HG02610 (cell line): ENCODE results near the gene LCP1.

Experiments
- ATAC-seq: cut with Tn5 transposase; IDR thresholded peaks from one replicate; pipeline ENCODE4 v1.9.1; 2021; ENCODE audit warnings: mild to moderate bottlenecking, moderate library complexity; ENCODE audit not compliant: unreplicated experiment

The LCP1 gene

GRCh38 chr13:46131705-46132104 is 50.3 kb downstream of the LCP1 start:
- no peak for ATAC-seq

DNA sequence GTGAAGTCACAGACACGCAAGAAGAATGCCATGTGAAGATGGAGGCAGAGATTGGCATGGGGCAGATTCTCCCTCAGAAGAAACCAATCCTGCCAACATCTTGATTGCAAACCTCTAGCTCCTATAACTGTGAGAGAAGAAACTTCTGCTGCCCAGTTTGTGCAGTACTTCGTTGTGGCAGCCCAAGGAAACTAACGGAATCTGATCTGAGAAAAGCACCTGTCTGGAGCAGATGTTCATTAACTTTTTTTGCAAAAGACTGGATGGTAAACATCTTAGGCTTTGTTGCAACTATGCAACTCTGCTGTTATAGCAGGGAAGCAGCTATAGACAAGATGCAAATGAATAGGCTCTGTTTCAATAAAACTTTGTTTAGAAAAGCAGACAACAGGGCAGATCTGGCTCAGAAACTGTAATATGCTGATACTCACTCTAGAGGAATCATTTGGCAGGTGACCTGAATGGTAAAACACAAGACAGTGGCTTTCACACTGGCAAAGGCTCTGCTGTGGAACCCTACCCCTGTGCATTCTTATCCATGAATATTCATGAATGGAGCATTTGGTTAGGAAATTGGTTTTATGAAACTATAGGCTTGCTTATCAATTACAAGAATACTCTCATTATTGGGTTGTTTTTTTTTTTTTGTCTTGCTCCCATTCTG is 51.9 kb downstream of the LCP1 start:
- ATAC-seq = no peak

GRCh38 chr13:46129124-46129523 is 52.9 kb downstream of the LCP1 start:
- ATAC-seq = no peak

DNA sequence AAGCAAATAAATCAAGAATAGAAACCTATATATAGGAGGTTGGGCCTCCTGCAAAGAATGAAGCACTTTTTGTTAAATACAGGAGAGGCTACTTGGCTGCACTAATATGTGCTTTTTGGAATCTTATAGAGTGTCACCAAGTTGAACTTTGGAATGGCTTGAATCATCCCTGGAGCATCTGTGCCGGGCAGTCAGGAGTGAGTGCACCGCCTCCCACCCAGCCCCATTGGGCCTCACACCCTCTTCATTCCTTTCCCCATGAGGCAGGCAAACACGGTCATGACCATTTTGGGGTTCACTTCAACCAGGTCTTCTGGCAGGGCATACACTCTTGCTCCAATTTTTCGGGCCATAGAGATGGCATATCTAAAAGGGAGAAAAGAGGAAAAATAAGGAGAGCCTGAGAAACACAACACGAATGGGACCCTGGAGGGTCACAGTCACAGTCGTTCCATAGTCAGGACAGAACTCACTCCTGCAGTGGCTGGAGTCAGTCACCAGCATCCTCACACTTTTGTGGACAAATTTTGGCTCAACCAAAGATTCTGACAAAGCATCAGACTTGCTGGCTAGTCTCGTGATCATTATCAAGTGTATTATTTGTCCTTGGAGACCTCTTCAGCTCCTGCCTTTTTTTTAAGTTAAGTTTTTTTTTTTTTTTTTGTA is 54.5 kb downstream of the LCP1 start:
- no peak for ATAC-seq

- ATAC-seq = peak; percentile 65
Observed at GRCh38 chr13:46126552-46127357, 55.2 kb downstream of the LCP1 start.

GRCh38 chr13:46126056-46126455 is 55.9 kb downstream of the LCP1 start:
- ATAC-seq = no peak

DNA sequence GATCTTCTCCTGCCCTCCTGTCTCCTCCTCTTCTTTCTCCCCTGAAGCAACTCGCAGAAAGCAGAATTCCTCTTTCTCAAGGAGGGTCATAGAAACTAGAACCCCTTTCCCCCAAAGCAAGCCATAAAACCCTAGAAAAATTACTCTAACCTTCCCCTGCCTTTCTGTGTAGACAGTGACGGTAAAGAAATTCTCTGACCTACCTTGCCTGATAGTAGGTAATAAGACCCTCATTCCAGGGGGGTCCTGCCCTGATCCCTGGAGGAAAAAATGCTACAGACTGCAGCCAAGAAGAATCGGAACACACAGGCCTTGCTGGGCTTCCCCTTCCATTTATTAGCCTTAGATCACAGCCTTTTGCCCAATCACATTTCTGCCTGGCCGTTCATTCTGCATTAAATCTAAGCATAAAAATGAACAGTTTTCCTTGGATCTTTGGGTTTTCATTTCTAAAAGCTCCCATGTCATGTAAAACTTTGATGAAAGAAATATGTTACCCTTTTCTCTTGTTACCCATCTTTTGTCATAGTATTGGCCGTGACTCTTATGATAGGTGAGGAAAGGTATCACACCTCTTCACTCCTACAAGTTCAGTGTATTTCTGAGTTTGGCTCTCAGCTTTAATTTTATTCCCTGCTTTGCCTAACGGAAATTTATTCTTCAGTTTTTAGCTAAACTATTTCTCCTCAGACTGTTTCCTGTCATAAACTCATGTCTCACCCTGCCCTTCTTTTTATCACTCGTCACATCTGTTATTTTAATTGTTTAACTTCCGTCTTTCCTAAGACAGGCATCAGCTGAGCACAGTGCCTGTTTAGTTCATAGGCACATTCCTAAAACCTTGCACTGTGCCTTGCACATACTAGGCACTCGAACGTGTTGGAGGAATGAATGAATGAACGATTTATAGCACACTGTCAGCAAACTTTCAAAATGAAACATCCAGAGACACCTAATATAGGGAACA is 56.7 kb downstream of the LCP1 start:
- no peak for ATAC-seq

DNA sequence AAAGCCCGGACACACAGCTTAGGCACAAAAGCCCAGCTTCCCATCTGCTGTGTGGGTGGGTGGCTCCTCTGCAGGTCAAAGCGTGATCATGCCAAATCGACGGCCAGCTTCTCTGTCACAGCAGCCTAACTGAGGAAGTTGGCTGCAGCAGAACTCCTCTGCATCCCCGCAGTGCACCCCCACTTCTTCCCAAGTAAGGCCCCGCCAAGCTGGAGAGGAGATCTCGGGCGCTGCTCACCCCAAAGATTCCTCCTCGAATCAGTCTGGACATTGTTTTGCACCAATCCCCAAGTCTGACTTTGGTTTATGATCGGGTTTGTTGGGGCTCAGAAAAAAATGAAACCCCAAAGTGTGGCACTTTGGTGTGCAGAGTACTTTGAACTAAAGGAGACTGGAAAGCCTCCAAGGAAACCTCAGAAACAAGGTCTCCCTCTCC is 57.4 kb downstream of the LCP1 start:
- no peak for ATAC-seq

GRCh38 chr13:46122304-46122703 is 59.7 kb downstream of the LCP1 start:
- ATAC-seq = no peak

- no peak for ATAC-seq
Observed at GRCh38 chr13:46121597-46122163, 60.3 kb downstream of the LCP1 start.

- no peak for ATAC-seq
Observed at GRCh38 chr13:46121033-46121432, 60.9 kb downstream of the LCP1 start.

GRCh38 chr13:46119883-46120614 is 61.9 kb downstream of the LCP1 start:
- ATAC-seq = no peak

- ATAC-seq = no peak
Observed at GRCh38 chr13:46116653-46117502, 65.1 kb downstream of the LCP1 start.

DNA sequence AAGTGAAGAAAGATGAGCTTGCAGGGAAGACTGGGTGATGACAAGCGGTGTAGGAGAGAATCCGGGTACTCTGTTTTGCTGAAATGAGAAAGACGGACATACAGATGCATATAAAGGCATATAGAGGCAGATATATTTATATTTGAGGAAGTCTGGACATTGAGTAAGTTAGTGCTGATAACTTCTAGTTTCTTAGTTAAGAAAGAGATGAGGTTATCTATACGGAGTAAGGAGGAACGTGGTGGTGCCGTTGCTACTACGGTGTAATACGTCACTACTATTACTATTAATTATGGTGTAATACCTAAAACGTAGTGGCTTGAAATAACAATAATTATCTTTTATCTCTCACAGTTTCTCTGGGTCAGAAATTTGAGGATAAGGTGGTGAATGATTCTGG is 67.4 kb downstream of the LCP1 start:
- no peak for ATAC-seq

DNA sequence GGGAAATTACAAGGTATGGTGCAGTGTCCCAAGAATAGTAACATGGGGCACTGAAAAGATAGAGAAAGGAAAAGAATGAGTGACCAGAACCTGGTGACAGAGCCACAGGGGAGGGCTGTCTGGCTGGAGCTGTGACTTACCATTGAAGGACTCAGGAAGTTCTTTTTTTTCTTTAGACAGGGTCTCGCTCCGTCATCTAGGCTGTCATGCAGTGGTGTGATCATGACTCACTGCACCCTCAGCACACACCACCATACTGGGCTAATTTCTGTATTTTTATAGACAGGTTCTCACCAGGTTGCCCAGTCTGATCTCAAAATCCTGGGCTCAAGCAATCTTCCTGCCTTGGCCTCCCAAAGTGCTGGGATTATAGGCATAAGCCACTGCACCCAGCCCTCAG is 68.4 kb downstream of the LCP1 start:
- ATAC-seq = no peak

- ATAC-seq = no peak
Observed at GRCh38 chr13:46111151-46111550, 70.8 kb downstream of the LCP1 start.

DNA sequence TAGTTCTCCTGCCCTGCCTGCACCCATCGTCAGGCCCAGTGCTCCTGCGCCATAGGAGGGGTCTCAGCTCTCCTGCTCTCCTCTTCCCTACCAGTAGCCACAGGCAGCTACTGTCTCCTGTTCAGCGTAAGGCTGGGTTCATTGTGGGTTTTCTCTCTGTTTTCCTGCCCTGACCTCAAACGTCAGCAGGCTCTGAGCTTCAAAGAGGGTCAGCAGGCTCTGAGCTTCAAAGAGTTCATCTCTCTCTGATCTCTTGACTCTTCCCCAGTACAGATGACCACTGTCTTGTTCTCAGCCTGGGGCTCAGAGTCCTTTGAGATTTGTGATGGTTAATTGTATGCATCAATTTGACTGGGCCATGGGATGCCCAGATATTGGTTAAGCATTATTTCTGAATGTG is 72.5 kb downstream of the LCP1 start:
- ATAC-seq = peak; percentile 24

- ATAC-seq = no peak
Observed at GRCh38 chr13:46106839-46107371, 75.1 kb downstream of the LCP1 start.

GRCh38 chr13:46104868-46105267 is 77.1 kb downstream of the LCP1 start, which contains the start of gene CPB2:
TSS of gene CPB2 (minus strand) at chr13:46105033. CDS start at chr13:46105009, 24 bp downstream.
- no peak for ATAC-seq
